Mucosa of descending colon (tissue), 3 donors: Measurements from ENCODE around the gene LRRFIP1. TPM values are rescaled to one million over a fixed set of nuclear protein-coding genes. Genes with fewer than 3 reads are reported as not detected.

Source experiments
- ATAC-seq: fragments of 200-7000 bp; cut with Tn5 transposase; one replicate; pipeline ENCODE4 v1.9.1; 2020; ENCODE audit warnings: mild to moderate bottlenecking, moderate library complexity
- DNase-seq, 3 donors: peaks; one replicate each; pipeline ENCODE4 v3.0.0-alpha.2; 2020
- H3K36me3 ChIP-seq: fragments of 200-600 bp; one replicate; pipeline ENCODE4 v1.8.0; 2021; ENCODE audit warnings: low read depth, mild to moderate bottlenecking
- H3K4me1 ChIP-seq: fragments of 200-600 bp; one replicate; pipeline ENCODE4 v1.8.0; 2021; ENCODE audit warnings: low read depth, mild to moderate bottlenecking
- H3K4me3 ChIP-seq: fragments of 200-600 bp; one replicate; pipeline ENCODE4 v1.8.0; 2021; ENCODE audit warnings: mild to moderate bottlenecking
- H3K9me3 ChIP-seq: fragments of 200-600 bp; one replicate; pipeline ENCODE4 v1.8.0; 2021; ENCODE audit warnings: mild to moderate bottlenecking
- CTCF ChIP-seq: fragments of 200-600 bp; IDR thresholded peaks from one replicate; pipeline ENCODE4 v1.8.0; 2022; ENCODE audit warnings: antibody characterized with exemption, mild to moderate bottlenecking
- intact Hi-C, 2 donors: fragments of 100-400 bp; cut with DNase I in 1 of 2; cut with micrococcal nuclease in 1 of 2; formaldehyde crosslinking; loops; one replicate each; pipeline versions ENCODE4 v1.11.0 to v1.11.1; 2022; cut with DNase I, micrococcal nuclease
- long read RNA-seq, 2 donors: library from polyadenylated mRNA; unstranded; transcript quantifications; one replicate each; pipeline ENCODE4 v2.0.0, GENCODE V29; 2019 to 2021
- total RNA-seq, 3 donors: library from RNA; stranded (reverse); fragmentation: NEBNext Ultra II Directional in 2 of 3; extraction: Animal tissue kit (Norgen Biotek cat#: 25700) in 2 of 3; gene quantifications; one replicate each; pipeline versions ENCODE4 v1.2.1 to v1.2.4, GENCODE V29; 2021 to 2023
- donor health status: DM: no; HTN: no; CAD: no; lungs with moderate emphysema.
- donor health status: DM: no; HTN: no; CAD: no.
- donor health status: DM: no; HTN: yes; CAD: no.

LRRFIP1 gene
- total RNA-seq: 100 to 1,000 TPM; 114 to 157 (median 120) TPM
- long read RNA-seq, donor 1, full-length matches to known transcripts: 28 of 209 reads
- long read RNA-seq, donor 1, partial matches to known transcripts: 34 of 209 reads
- long read RNA-seq, donor 1, other reads (novel, unspliced or antisense): 147 of 209 reads
- long read RNA-seq, donor 2, full-length matches to known transcripts: 32 of 105 reads
- long read RNA-seq, donor 2, partial matches to known transcripts: 48 of 105 reads
- long read RNA-seq, donor 2, other reads (novel, unspliced or antisense): 25 of 105 reads

GRCh38 chr2:237627441-237628246 is at the start of gene LRRFIP1:
TSS of gene LRRFIP1 (plus strand) at chr2:237627587. CDS start at chr2:237627645, 58 bp downstream.
- peak within 1 kb of the TSS; percentile 19 for H3K4me3 ChIP-seq
- ATAC-seq (peak; percentile 75), DNase-seq (peak in 2 of 3 donors; percentile 17 to 53)
- peaks cover 4% of the 10 kb centered on the region for H3K4me1 ChIP-seq
- no peaks in the 10 kb centered on the region for H3K36me3 ChIP-seq
- intact Hi-C loops: no loop called here
- TF ChIP-seq CTCF: no peak
- no peaks in the 10 kb centered on the region for H3K9me3 ChIP-seq

- Histone ChIP-seq H3K36me3 (no peaks in the 10 kb centered on the region), H3K4me1 (no peaks in the 10 kb centered on the region), H3K9me3 (no peaks in the 10 kb centered on the region), H3K4me3 (no peak overlapping the region)
- DNase-seq (peak in 1 of 3 donors; percentile 11), ATAC-seq (no peak)
- intact Hi-C loops: no loop called here
- TF ChIP-seq CTCF: no peak
Measured at GRCh38 chr2:237577956-237578870, 49.2 kb upstream of the LRRFIP1 start.

GRCh38 chr2:237581326-237581725 is 46.1 kb upstream of the LRRFIP1 start:
- no peaks in the 10 kb centered on the region for H3K9me3 ChIP-seq
- no peaks in the 10 kb centered on the region for H3K36me3 ChIP-seq
- ATAC-seq (no peak), DNase-seq (no peak)
- H3K4me3 ChIP-seq: no peak overlapping the region
- no peaks in the 10 kb centered on the region for H3K4me1 ChIP-seq
- intact Hi-C loops: loop anchor here (10.0 kb wide), 1 partner anchor 163 kb away; no protein-coding TSS in a partner anchor
- TF ChIP-seq CTCF: no peak

- ATAC-seq: peak; percentile 33
- no peak overlapping the region for H3K4me3 ChIP-seq
- peak in 1 of 3 donors; percentile 21 for DNase-seq
- H3K9me3 ChIP-seq: no peaks in the 10 kb centered on the region
- H3K4me1 ChIP-seq: no peaks in the 10 kb centered on the region
- H3K36me3 ChIP-seq: no peaks in the 10 kb centered on the region
- no peak for TF ChIP-seq CTCF
- intact Hi-C loops: loop anchor here (10.0 kb wide), 1 partner anchor 163 kb away; no protein-coding TSS in a partner anchor
Measured at GRCh38 chr2:237581751-237582746, 45.3 kb upstream of the LRRFIP1 start.
